ENCODE measurements around the gene GANC. TPM values are rescaled to one million over a fixed set of nuclear protein-coding genes. Genes with fewer than 3 reads are reported as not detected.
"Not testable (repeated sequence)": the region's sequence is repeated elsewhere in the genome, so short reads cannot be mapped to it uniquely, and the experiment has no call there.

GANC gene
- total RNA-seq, 1 donor from 2014 or later, result 39.7 TPM

DNA sequence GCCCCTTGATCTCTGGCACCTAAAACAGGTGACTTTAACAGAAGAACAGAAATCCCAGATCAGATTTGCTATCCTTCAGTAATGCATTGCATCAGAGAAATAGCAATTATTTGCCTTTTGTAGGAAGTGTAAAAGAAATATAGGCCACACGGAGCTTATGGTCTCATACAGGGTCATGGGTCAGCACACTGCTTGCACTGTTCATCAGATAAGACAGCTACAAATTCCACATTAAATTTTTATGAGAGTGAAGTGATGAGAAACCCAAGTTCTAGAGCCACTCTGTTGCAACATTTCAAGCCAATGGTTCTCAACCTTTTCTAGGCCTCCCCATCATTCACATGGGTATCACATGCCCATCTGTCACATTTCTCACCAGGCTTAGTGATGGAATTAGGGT, 33.7 kb downstream of the GANC start:
- H3K4me3 Mint-ChIP-seq, result no peak overlapping the region
- TF ChIP-seq, protein P1, sequence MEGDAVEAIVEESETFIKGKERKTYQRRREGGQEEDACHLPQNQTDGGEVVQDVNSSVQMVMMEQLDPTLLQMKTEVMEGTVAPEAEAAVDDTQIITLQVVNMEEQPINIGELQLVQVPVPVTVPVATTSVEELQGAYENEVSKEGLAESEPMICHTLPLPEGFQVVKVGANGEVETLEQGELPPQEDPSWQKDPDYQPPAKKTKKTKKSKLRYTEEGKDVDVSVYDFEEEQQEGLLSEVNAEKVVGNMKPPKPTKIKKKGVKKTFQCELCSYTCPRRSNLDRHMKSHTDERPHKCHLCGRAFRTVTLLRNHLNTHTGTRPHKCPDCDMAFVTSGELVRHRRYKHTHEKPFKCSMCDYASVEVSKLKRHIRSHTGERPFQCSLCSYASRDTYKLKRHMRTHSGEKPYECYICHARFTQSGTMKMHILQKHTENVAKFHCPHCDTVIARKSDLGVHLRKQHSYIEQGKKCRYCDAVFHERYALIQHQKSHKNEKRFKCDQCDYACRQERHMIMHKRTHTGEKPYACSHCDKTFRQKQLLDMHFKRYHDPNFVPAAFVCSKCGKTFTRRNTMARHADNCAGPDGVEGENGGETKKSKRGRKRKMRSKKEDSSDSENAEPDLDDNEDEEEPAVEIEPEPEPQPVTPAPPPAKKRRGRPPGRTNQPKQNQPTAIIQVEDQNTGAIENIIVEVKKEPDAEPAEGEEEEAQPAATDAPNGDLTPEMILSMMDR (IDR thresholded peaks at IDR 0.05; ENCODE audit: unreplicated experiment), result no peak
- H3K36me3 Mint-ChIP-seq, result peaks cover 38% of the 10 kb centered on the region
- H3K9me3 Mint-ChIP-seq, result peaks cover 32% of the 10 kb centered on the region
- no peak overlapping the region for H3K27ac Mint-ChIP-seq
- no peak for DNase-seq (ENCODE audit: low spot score in 2 of 2, unreplicated experiment in 2 of 2)
- H3K4me1 Mint-ChIP-seq, result no peaks in the 10 kb centered on the region
- H3K27me3 Mint-ChIP-seq (ENCODE audit: low read depth), result no peaks in the 10 kb centered on the region

- Mint-ChIP-seq H3K27ac (no peak overlapping the region), H3K4me3 (no peak overlapping the region), H3K9me3 (no peaks in the 10 kb centered on the region), H3K36me3 (peaks cover 22% of the 10 kb centered on the region), H3K4me1 (no peaks in the 10 kb centered on the region), H3K27me3 (ENCODE audit: low read depth) (no peaks in the 10 kb centered on the region)
- TF ChIP-seq, protein P1 (IDR thresholded peaks at IDR 0.05; ENCODE audit: unreplicated experiment), result no peak
- DNase-seq (ENCODE audit: low spot score in 2 of 2, unreplicated experiment in 2 of 2), result no peak
Observed at GRCh38 chr15:42313463-42313862, 40.5 kb downstream of the GANC start.

DNA sequence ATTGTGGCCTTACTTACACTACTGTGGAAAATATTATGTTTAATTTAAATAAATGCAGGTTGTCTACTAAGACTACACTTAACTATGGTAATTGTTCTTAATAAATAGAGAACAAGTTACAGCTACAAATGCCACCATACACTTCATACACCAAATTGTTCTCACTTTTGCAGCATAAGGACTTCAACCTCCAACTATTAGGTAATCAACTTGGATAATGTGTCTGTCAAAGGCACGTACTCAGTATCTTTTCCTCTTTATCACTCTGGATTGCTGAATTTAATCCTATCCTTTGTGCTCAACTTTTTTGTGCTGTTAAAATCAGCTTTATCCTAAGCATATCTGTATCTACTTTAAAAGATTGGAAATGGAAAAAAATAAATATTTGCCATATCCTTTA, 41.8 kb downstream of the GANC start:
- Mint-ChIP-seq H3K4me1 (no peaks in the 10 kb centered on the region), H3K27ac (no peak overlapping the region), H3K4me3 (no peak overlapping the region), H3K9me3 (no peaks in the 10 kb centered on the region), H3K36me3 (peaks cover 20% of the 10 kb centered on the region), H3K27me3 (ENCODE audit: low read depth) (no peaks in the 10 kb centered on the region)
- TF ChIP-seq, protein P1 (IDR thresholded peaks at IDR 0.05; ENCODE audit: unreplicated experiment), result no peak
- no peak for DNase-seq (ENCODE audit: low spot score in 2 of 2, unreplicated experiment in 2 of 2)

- peaks cover 16% of the 10 kb centered on the region for H3K36me3 Mint-ChIP-seq
- no peak overlapping the region for H3K27ac Mint-ChIP-seq
- TF ChIP-seq, protein P1 (IDR thresholded peaks at IDR 0.05; ENCODE audit: unreplicated experiment), result no peak
- H3K4me3 Mint-ChIP-seq, result no peak overlapping the region
- DNase-seq (ENCODE audit: low spot score in 2 of 2, unreplicated experiment in 2 of 2), result no peak
- no peaks in the 10 kb centered on the region for H3K4me1 Mint-ChIP-seq
- H3K27me3 Mint-ChIP-seq (ENCODE audit: low read depth), result no peaks in the 10 kb centered on the region
- H3K9me3 Mint-ChIP-seq, result no peaks in the 10 kb centered on the region
Observed at GRCh38 chr15:42315521-42315920, 42.5 kb downstream of the GANC start.

DNA sequence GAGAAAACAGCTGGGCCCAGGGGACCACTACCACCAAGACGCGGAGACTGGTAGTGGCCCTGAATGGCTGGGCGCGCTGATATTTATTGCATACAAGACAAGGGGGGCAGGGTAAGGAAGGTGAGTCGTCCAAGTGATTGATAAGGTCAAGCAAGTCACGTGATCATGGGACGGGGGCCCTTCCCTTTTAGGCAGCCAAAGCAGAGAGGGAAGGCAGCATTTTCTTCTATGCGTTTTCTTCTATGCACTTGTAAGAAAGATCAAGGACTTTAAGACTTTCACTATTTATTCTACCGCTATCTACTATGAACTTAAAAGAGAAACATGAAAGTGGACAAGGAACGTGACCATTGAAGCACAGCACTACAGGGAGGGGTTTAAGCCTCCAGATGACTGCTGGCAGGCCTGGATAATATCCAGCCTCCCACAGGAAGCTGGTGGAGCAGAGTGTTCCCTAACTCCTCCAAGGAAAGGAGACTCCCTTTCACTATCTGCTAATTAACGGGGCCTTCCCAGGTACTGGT, 43.3 kb downstream of the GANC start:
- not testable (repeated sequence) for H3K27me3 Mint-ChIP-seq (ENCODE audit: low read depth); H3K27ac Mint-ChIP-seq; H3K4me1 Mint-ChIP-seq; H3K9me3 Mint-ChIP-seq; H3K4me3 Mint-ChIP-seq; DNase-seq (ENCODE audit: low spot score in 2 of 2, unreplicated experiment in 2 of 2)
- peaks cover 13% of the 10 kb centered on the region for H3K36me3 Mint-ChIP-seq

DNA sequence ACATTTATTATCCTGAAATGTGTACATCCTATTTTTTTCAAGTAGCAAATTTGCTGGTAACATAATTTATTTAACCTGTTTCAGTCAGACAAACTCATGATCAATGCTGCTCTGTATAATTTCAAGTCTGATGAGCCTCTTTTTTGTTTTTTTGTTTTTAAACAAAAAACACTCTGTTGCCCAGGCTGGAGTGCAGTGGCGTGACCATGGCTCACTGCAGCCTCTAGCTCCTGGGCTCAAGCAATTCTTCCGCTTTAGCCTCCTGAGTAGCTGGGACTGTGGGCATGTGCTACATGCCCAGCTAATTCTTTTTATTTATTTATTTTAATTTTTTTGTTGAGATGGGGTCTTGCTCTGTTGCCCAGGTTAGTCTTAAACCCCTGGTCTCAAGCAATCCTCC, 46.2 kb downstream of the GANC start:
- Mint-ChIP-seq H3K27ac (no peak overlapping the region), H3K4me1 (no peaks in the 10 kb centered on the region), H3K36me3 (peaks cover 24% of the 10 kb centered on the region), H3K4me3 (no peak overlapping the region), H3K27me3 (ENCODE audit: low read depth) (no peaks in the 10 kb centered on the region), H3K9me3 (no peaks in the 10 kb centered on the region)
- TF ChIP-seq, protein P1 (IDR thresholded peaks at IDR 0.05; ENCODE audit: unreplicated experiment), result no peak
- no peak for DNase-seq (ENCODE audit: low spot score in 2 of 2, unreplicated experiment in 2 of 2)

Data from mesothelial cell of epicardium (in vitro differentiated cells).